CD14-positive monocyte (primary cell): Measurements from ENCODE around the gene SUCLG2. TPM values are rescaled to one million over a fixed set of nuclear protein-coding genes. Genes with fewer than 3 reads are reported as not detected.

Experiments used
- DNase-seq, 3 donors: peaks; one replicate each; pipeline ENCODE4 v3.0.0-alpha.2; 2011 to 2022
- H2AFZ ChIP-seq: 2 replicates; pipeline ENCODE4 v1.6.0; 2012; ENCODE audit warnings: mild to moderate bottlenecking, low read depth, low read length, inconsistent platforms; ENCODE audit not compliant: insufficient read depth, poor library complexity, severe bottlenecking
- H3K27ac ChIP-seq, 2 donors: 1 replicate in 1 of 2; 2 replicates in 1 of 2; pipeline ENCODE4 v1.5.1; 2012 to 2013; ENCODE audit warnings: low read length in 2 of 2, control low read depth in 1 of 2, inconsistent platforms in 1 of 2, low read depth in 1 of 2, mild to moderate bottlenecking in 1 of 2
- H3K27me3 ChIP-seq, 2 donors: one replicate each; pipeline versions ENCODE4 v1.6.0 to v1.6.1; 2011 to 2013; ENCODE audit warnings: low read length in 2 of 2; ENCODE audit not compliant: control insufficient read depth in 2 of 2, insufficient read depth in 2 of 2
- H3K36me3 ChIP-seq, 2 donors: replicated peaks in 1 of 2; 1 replicate in 1 of 2; 2 replicates in 1 of 2; pipeline versions ENCODE4 v1.5.1 to v1.6.1; 2012 to 2013; ENCODE audit warnings: low read length in 2 of 2, control low read depth in 1 of 2, inconsistent platforms in 1 of 2, mild to moderate bottlenecking in 1 of 2; ENCODE audit not compliant: insufficient read depth in 2 of 2, control insufficient read depth in 1 of 2
- H3K4me1 ChIP-seq, 2 donors: 1 replicate in 1 of 2; 2 replicates in 1 of 2; pipeline versions ENCODE4 v1.5.1 to v1.6.1; 2012 to 2013; ENCODE audit warnings: low read length in 2 of 2, control low read depth in 1 of 2, inconsistent platforms in 1 of 2, mild to moderate bottlenecking in 1 of 2, moderate library complexity in 1 of 2; ENCODE audit not compliant: insufficient read depth in 2 of 2, control insufficient read depth in 1 of 2
- H3K4me2 ChIP-seq: replicated peaks from 2 replicates; pipeline ENCODE3; 2012; ENCODE audit warnings: low read length, moderate library complexity, mild to moderate bottlenecking; ENCODE audit not compliant: poor library complexity, severe bottlenecking; ENCODE audit errors: extremely low read depth
- H3K4me3 ChIP-seq, 3 experiments: fragments of 200-600 bp in 1 of 3; sonication (generic) in 1 of 3; replicated peaks in 1 of 3; 1 replicate in 2 of 3; 2 replicates in 1 of 3; pipeline ENCODE4 v1.5.1; 2011 to 2013; ENCODE audit warnings: low read length in 3 of 3, mild to moderate bottlenecking in 3 of 3, control low read depth in 2 of 3, low read depth in 2 of 3, inconsistent platforms in 1 of 3, moderate library complexity in 1 of 3
- H3K79me2 ChIP-seq: 2 replicates; pipeline ENCODE4 v1.6.0; 2012; ENCODE audit warnings: mild to moderate bottlenecking, control low read depth, inconsistent platforms, low read length, moderate library complexity; ENCODE audit not compliant: insufficient read depth
- H3K9ac ChIP-seq: 2 replicates; pipeline ENCODE4 v1.6.0; 2017; ENCODE audit warnings: low read length, mild to moderate bottlenecking; ENCODE audit not compliant: insufficient read depth, poor library complexity, severe bottlenecking
- H3K9me3 ChIP-seq, 2 donors: replicated peaks in 1 of 2; 1 replicate in 1 of 2; 2 replicates in 1 of 2; pipeline versions ENCODE4 v1.5.1 to v1.6.1; 2012 to 2013; ENCODE audit warnings: low read length in 2 of 2, control low read depth in 1 of 2; ENCODE audit not compliant: control insufficient read depth in 1 of 2, insufficient read depth in 1 of 2
- H4K20me1 ChIP-seq: 2 replicates; pipeline ENCODE4 v1.6.0; 2012; ENCODE audit warnings: mild to moderate bottlenecking, low read length, control low read depth, moderate library complexity; ENCODE audit not compliant: insufficient read depth
- H3K27ac Mint-ChIP-seq, 7 donors: one replicate each; pipeline ENCODE4 v1.8.0; 2020; ENCODE audit warnings: mild to moderate bottlenecking in 7 of 7, mixed read lengths in 7 of 7, moderate library complexity in 6 of 7, inconsistent platforms in 2 of 7
- H3K27me3 Mint-ChIP-seq, 3 donors: one replicate each; pipeline ENCODE4 v1.8.0; 2021 to 2022; ENCODE audit warnings: low read depth in 3 of 3, mild to moderate bottlenecking in 3 of 3, mixed read lengths in 3 of 3, moderate library complexity in 3 of 3, inconsistent platforms in 1 of 3
- H3K36me3 Mint-ChIP-seq, 2 donors: one replicate each; pipeline ENCODE4 v1.8.0; 2020; ENCODE audit warnings: mixed read lengths in 2 of 2, inconsistent platforms in 1 of 2, mild to moderate bottlenecking in 1 of 2
- H3K4me1 Mint-ChIP-seq: one replicate; pipeline ENCODE4 v1.8.0; 2020; ENCODE audit warnings: mild to moderate bottlenecking, mixed read lengths
- H3K4me3 Mint-ChIP-seq, 2 donors: one replicate each; pipeline ENCODE4 v1.8.0; 2020; ENCODE audit warnings: mild to moderate bottlenecking in 2 of 2, mixed read lengths in 2 of 2, moderate library complexity in 1 of 2
- H3K9me3 Mint-ChIP-seq, 7 donors: one replicate each; pipeline ENCODE4 v1.8.0; 2020 to 2022; ENCODE audit warnings: mixed read lengths in 7 of 7, mild to moderate bottlenecking in 6 of 7, moderate library complexity in 6 of 7, inconsistent platforms in 2 of 7
- WGBS: methylation state at CpG from one replicate; pipeline ENCODE4 v1.1.5; 2013; ENCODE audit warnings: missing lambda C conversion rate; ENCODE audit not compliant: insufficient coverage; 5-methylcytosine and 5-hydroxymethylcytosine counted together
- intact Hi-C, 2 donors: fragments of 100-400 bp; cut with micrococcal nuclease; formaldehyde crosslinking; loops; one replicate each; pipeline versions ENCODE4 v1.15.0 to v1.15.1; 2023
- polyA plus RNA-seq, 3 donors: library from polyadenylated mRNA; depleted of rRNA in 1 of 3; unstranded in 2 of 3; stranded (reverse) in 1 of 3; fragments of 300-500 nt in 2 of 3; fragments of >200 nt in 1 of 3; fragmentation: Illumina TruSeq in 2 of 3; gene quantifications; 1 replicate in 2 of 3; 2 replicates in 1 of 3; pipeline ENCODE4 v1.2.3, GENCODE V29; 2012 to 2021
- TF ChIP-seq, protein P1 (sequence below): fragments of 200-600 bp; IDR thresholded peaks from one replicate; pipeline ENCODE4 v1.8.0; 2022; ENCODE audit warnings: antibody characterized with exemption, mild to moderate bottlenecking

Gene SUCLG2
- polyA plus RNA-seq, 3 donors, result 10.8 to 37.5 (median 32.9) TPM

DNA sequence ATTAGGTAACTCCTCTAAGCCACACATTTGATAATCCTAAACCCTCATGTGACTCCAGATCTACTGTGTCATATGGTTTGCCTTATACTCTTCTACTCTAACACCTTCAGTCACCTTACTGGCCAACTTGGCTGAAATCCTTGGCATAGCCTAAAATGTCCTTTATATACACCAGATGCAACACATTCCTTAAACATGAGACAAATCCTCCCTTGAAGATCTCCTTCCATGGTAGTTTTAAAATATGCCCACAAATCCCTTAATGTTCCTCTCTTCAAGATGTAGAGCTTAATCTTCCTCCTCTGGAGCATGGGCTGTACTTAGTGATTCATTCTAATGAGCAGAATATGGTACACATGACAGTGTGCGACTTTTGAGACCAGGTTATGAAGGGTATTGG is 238.9 kb downstream of the SUCLG2 start:
- peaks cover 4 to 14% of the 10 kb centered on the region in 2 donors for H3K36me3 Mint-ChIP-seq

GRCh38 chr3:67414740-67415139 is 239.7 kb downstream of the SUCLG2 start:
- no peaks in the 10 kb centered on the region for H3K36me3 ChIP-seq
- Mint-ChIP-seq H3K36me3 (peaks cover 4 to 14% of the 10 kb centered on the region in 2 donors), H3K27ac (no peak overlapping the region), H3K4me3 (no peak overlapping the region), H3K9me3 (peaks cover 0 to 10% (median 3%) of the 10 kb centered on the region in 7 donors), H3K4me1 (no peaks in the 10 kb centered on the region), H3K27me3 (peaks cover 0 to 1% (median 0%) of the 10 kb centered on the region in 3 donors)
- no peaks in the 10 kb centered on the region for H3K4me1 ChIP-seq
- H2AFZ ChIP-seq, result no peak overlapping the region
- no peak for DNase-seq
- no peak overlapping the region for H3K27ac ChIP-seq
- H4K20me1 ChIP-seq, result no peaks in the 10 kb centered on the region
- intact Hi-C loops, result no loop called here
- WGBS, result 86% methylated on average over 1 of the region's 5 CpGs
- no peak overlapping the region for H3K4me2 ChIP-seq
- no peaks in the 10 kb centered on the region for H3K27me3 ChIP-seq
- no peak overlapping the region for H3K9ac ChIP-seq
- H3K4me3 ChIP-seq, result no peak overlapping the region
- H3K79me2 ChIP-seq, result no peaks in the 10 kb centered on the region
- TF ChIP-seq, protein P1, sequence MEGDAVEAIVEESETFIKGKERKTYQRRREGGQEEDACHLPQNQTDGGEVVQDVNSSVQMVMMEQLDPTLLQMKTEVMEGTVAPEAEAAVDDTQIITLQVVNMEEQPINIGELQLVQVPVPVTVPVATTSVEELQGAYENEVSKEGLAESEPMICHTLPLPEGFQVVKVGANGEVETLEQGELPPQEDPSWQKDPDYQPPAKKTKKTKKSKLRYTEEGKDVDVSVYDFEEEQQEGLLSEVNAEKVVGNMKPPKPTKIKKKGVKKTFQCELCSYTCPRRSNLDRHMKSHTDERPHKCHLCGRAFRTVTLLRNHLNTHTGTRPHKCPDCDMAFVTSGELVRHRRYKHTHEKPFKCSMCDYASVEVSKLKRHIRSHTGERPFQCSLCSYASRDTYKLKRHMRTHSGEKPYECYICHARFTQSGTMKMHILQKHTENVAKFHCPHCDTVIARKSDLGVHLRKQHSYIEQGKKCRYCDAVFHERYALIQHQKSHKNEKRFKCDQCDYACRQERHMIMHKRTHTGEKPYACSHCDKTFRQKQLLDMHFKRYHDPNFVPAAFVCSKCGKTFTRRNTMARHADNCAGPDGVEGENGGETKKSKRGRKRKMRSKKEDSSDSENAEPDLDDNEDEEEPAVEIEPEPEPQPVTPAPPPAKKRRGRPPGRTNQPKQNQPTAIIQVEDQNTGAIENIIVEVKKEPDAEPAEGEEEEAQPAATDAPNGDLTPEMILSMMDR, result no peak
- peaks cover 0 to 2% of the 10 kb centered on the region in 2 donors for H3K9me3 ChIP-seq

More for the DNA sequence above, 238.9 kb downstream of the SUCLG2 start:
- no peak overlapping the region for H3K9ac ChIP-seq
- WGBS, result no CpG with 5 or more reads among the region's 1 CpG
- no peak overlapping the region for H3K27ac Mint-ChIP-seq
- no peak overlapping the region for H3K27ac ChIP-seq
- no peaks in the 10 kb centered on the region for H3K27me3 ChIP-seq
- H3K79me2 ChIP-seq, result no peaks in the 10 kb centered on the region
- peaks cover 0 to 10% of the 10 kb centered on the region in 2 donors for H3K9me3 ChIP-seq
- H3K27me3 Mint-ChIP-seq, result peaks cover 0 to 1% (median 0%) of the 10 kb centered on the region in 3 donors
- no peak overlapping the region for H2AFZ ChIP-seq
- H3K9me3 Mint-ChIP-seq, result peaks cover 1 to 15% (median 6%) of the 10 kb centered on the region in 7 donors
- H4K20me1 ChIP-seq, result no peaks in the 10 kb centered on the region
- H3K4me2 ChIP-seq, result no peak overlapping the region
- no peak overlapping the region for H3K4me3 Mint-ChIP-seq
- H3K4me1 ChIP-seq, result no peaks in the 10 kb centered on the region
- TF ChIP-seq, protein P1, result no peak
- DNase-seq, result no peak
- H3K4me1 Mint-ChIP-seq, result no peaks in the 10 kb centered on the region
- H3K36me3 ChIP-seq, result no peaks in the 10 kb centered on the region
- intact Hi-C loops, result no loop called here
- no peak overlapping the region for H3K4me3 ChIP-seq
